Neural cell (in vitro differentiated cells): ENCODE data around the gene USP11.

Experiments used
- CTCF ChIP-seq: fragments of 450-650 bp; IDR thresholded peaks from 2 replicates; pipeline ENCODE4 v1.5.1; 2014; ENCODE audit warnings: antibody characterized with exemption, mild to moderate bottlenecking, moderate library complexity; ENCODE audit not compliant: poor library complexity, severe bottlenecking
- EP300 ChIP-seq: fragments of 450-650 bp; conservative IDR thresholded peaks from 2 replicates; pipeline ENCODE4 v1.6.1; 2014; ENCODE audit warnings: antibody characterized with exemption, mild to moderate bottlenecking, moderate library complexity; ENCODE audit not compliant: poor library complexity, severe bottlenecking
- POLR2AphosphoS5 ChIP-seq: IDR thresholded peaks from 2 replicates; pipeline ENCODE4 v1.6.1; 2012
- REST ChIP-seq: IDR thresholded peaks from 2 replicates; pipeline ENCODE4 v1.6.1; 2012; ENCODE audit warnings: borderline replicate concordance

GRCh38 chrX:47191806-47192401, 40.9 kb upstream of the USP11 start:
- TF ChIP-seq CTCF (no peak), REST (no peak), POLR2AphosphoS5 (no peak), EP300 (no peak)
